CD4-positive, alpha-beta T cell (primary cell): ENCODE results near the gene LHFPL5. TPM values are rescaled to one million over a fixed set of nuclear protein-coding genes. Genes with fewer than 3 reads are reported as not detected.

Source experiments
- ATAC-seq: fragments of 200-7000 bp; cut with Tn5 transposase; one replicate; pipeline ENCODE4 v1.10.0; 2022; ENCODE audit warnings: mild to moderate bottlenecking; ENCODE audit not compliant: poor library complexity
- CTCF ChIA-PET: fragments of 350-600 bp; sonication (Branson Sonifier 250); formaldehyde crosslinking; loops from one replicate; lab custom pipeline; 2021; ENCODE audit warnings: antibody characterized with exemption, inconsistent platforms; lab: Charles Lee
- POLR2A ChIA-PET: fragments of 350-600 bp; sonication (Branson Sonifier 250); formaldehyde crosslinking; loops from one replicate; lab custom pipeline; 2021; ENCODE audit warnings: antibody characterized with exemption, inconsistent platforms; lab: Charles Lee
- DNase-seq, 14 experiments: peaks; one replicate each; pipeline ENCODE4 v3.0.0-alpha.2; 2013 to 2020; ENCODE audit warnings: mixed read lengths in 2 of 14
- H3K27ac ChIP-seq, 2 donors: one replicate each; pipeline versions ENCODE4 v1.5.1 to v1.7.0; 2013; ENCODE audit warnings: low read length in 2 of 2, low read depth in 1 of 2, mild to moderate bottlenecking in 1 of 2
- H3K27me3 ChIP-seq, 2 experiments: 1 replicate in 1 of 2; 2 replicates in 1 of 2; pipeline versions ENCODE4 v1.6.1 to v1.7.0; 2013; ENCODE audit warnings: low read length in 2 of 2, control low read depth in 1 of 2, mild to moderate bottlenecking in 1 of 2, moderate library complexity in 1 of 2; ENCODE audit not compliant: insufficient read depth in 2 of 2, control insufficient read depth in 1 of 2
- H3K36me3 ChIP-seq: one replicate; pipeline ENCODE4 v1.6.1; 2013; ENCODE audit warnings: low read length, control low read depth; ENCODE audit not compliant: insufficient read depth
- H3K4me1 ChIP-seq: one replicate; pipeline ENCODE4 v1.6.1; 2013; ENCODE audit warnings: low read length, control low read depth; ENCODE audit not compliant: insufficient read depth
- H3K4me3 ChIP-seq: one replicate; pipeline ENCODE4 v1.5.1; 2013; ENCODE audit warnings: mild to moderate bottlenecking, low read length, moderate library complexity
- H3K9me3 ChIP-seq, 2 experiments: 1 replicate in 1 of 2; 2 replicates in 1 of 2; pipeline versions ENCODE4 v1.6.1 to v1.7.0; 2013; ENCODE audit warnings: low read length in 2 of 2, mild to moderate bottlenecking in 2 of 2, control low read depth in 1 of 2, moderate library complexity in 1 of 2; ENCODE audit not compliant: control insufficient read depth in 1 of 2, insufficient read depth in 1 of 2
- H3K27ac Mint-ChIP-seq: one replicate; pipeline ENCODE4 v1.8.0; 2020; ENCODE audit warnings: mixed read lengths
- H3K27me3 Mint-ChIP-seq: one replicate; pipeline ENCODE4 v1.8.0; 2021; ENCODE audit warnings: mixed read lengths
- H3K36me3 Mint-ChIP-seq: one replicate; pipeline ENCODE4 v1.8.0; 2021; ENCODE audit warnings: low read depth, mixed read lengths
- H3K4me1 Mint-ChIP-seq: one replicate; pipeline ENCODE4 v1.8.0; 2021; ENCODE audit warnings: low read depth, mixed read lengths
- H3K4me3 Mint-ChIP-seq: one replicate; pipeline ENCODE4 v1.8.0; 2020; ENCODE audit warnings: mild to moderate bottlenecking, mixed read lengths
- H3K9me3 Mint-ChIP-seq: one replicate; pipeline ENCODE4 v1.8.0; 2020; ENCODE audit warnings: mixed read lengths
- intact Hi-C, 2 experiments: fragments of 100-400 bp; cut with DNase I in 1 of 2; cut with micrococcal nuclease in 1 of 2; formaldehyde crosslinking; loops; one replicate each; pipeline versions ENCODE4 v1.15.1 to v1.9.0; 2023 to 2025; cut with DNase I, micrococcal nuclease
- total RNA-seq, 174 experiments: library from RNA in 2 of 174; stranded (reverse) in 2 of 174; gene quantifications; one replicate each; pipeline ENCODE4 v1.2.3 and lab custom pipeline; 2021 to 2026
- TF ChIP-seq, protein P1 (sequence below): fragments of 200-600 bp; IDR thresholded peaks from one replicate; pipeline ENCODE4 v1.8.0; 2022; ENCODE audit warnings: antibody characterized with exemption, mild to moderate bottlenecking

The LHFPL5 gene
- total RNA-seq, 2 experiments from 2014 or later, result not detected

- Histone ChIP-seq H3K27me3 (peaks cover 19 to 21% of the 10 kb centered on the region in 2 experiments), H3K9me3 (no peaks in the 10 kb centered on the region), H3K4me3 (no peak overlapping the region), H3K27ac (no peak overlapping the region), H3K36me3 (no peaks in the 10 kb centered on the region), H3K4me1 (peaks cover 4% of the 10 kb centered on the region)
- CTCF ChIA-PET, result no interaction called here
- intact Hi-C loops, result no loop called here
- no peak for ATAC-seq
- TF ChIP-seq, protein P1, sequence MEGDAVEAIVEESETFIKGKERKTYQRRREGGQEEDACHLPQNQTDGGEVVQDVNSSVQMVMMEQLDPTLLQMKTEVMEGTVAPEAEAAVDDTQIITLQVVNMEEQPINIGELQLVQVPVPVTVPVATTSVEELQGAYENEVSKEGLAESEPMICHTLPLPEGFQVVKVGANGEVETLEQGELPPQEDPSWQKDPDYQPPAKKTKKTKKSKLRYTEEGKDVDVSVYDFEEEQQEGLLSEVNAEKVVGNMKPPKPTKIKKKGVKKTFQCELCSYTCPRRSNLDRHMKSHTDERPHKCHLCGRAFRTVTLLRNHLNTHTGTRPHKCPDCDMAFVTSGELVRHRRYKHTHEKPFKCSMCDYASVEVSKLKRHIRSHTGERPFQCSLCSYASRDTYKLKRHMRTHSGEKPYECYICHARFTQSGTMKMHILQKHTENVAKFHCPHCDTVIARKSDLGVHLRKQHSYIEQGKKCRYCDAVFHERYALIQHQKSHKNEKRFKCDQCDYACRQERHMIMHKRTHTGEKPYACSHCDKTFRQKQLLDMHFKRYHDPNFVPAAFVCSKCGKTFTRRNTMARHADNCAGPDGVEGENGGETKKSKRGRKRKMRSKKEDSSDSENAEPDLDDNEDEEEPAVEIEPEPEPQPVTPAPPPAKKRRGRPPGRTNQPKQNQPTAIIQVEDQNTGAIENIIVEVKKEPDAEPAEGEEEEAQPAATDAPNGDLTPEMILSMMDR, result no peak
- H3K27ac Mint-ChIP-seq, result no peak overlapping the region
- DNase-seq, result no peak
- no peaks in the 10 kb centered on the region for H3K36me3 Mint-ChIP-seq
- POLR2A ChIA-PET, result no interaction called here
- H3K27me3 Mint-ChIP-seq, result peaks cover 52% of the 10 kb centered on the region
- H3K4me1 Mint-ChIP-seq, result no peaks in the 10 kb centered on the region
- H3K9me3 Mint-ChIP-seq, result no peaks in the 10 kb centered on the region
- no peak overlapping the region for H3K4me3 Mint-ChIP-seq
Measured at GRCh38 chr6:35781290-35781689, 23.9 kb upstream of the LHFPL5 start.

GRCh38 chr6:35782424-35782823, 22.7 kb upstream of the LHFPL5 start:
- Mint-ChIP-seq H3K4me1 (no peaks in the 10 kb centered on the region), H3K27ac (no peak overlapping the region), H3K4me3 (no peak overlapping the region), H3K9me3 (no peaks in the 10 kb centered on the region), H3K27me3 (peaks cover 56% of the 10 kb centered on the region), H3K36me3 (no peaks in the 10 kb centered on the region)
- no peak overlapping the region for H3K4me3 ChIP-seq
- H3K4me1 ChIP-seq, result peaks cover 5% of the 10 kb centered on the region
- ATAC-seq, result no peak
- intact Hi-C loops, result no loop called here
- no peak for DNase-seq
- POLR2A ChIA-PET, result no interaction called here
- no peak overlapping the region for H3K27ac ChIP-seq
- TF ChIP-seq, protein P1, result no peak
- H3K36me3 ChIP-seq, result no peaks in the 10 kb centered on the region
- H3K27me3 ChIP-seq, result peaks cover 21 to 28% of the 10 kb centered on the region in 2 experiments
- CTCF ChIA-PET, result no interaction called here
- H3K9me3 ChIP-seq, result peaks cover 0 to 7% of the 10 kb centered on the region in 2 experiments

GRCh38 chr6:35784200-35784599, 21.0 kb upstream of the LHFPL5 start:
- POLR2A ChIA-PET, result interaction anchor here (0.5 kb wide), 1 partner anchor 7 kb away, joined by 3 read pairs; no protein-coding TSS in a partner anchor
- Mint-ChIP-seq H3K9me3 (no peaks in the 10 kb centered on the region), H3K4me1 (no peaks in the 10 kb centered on the region), H3K27me3 (peaks cover 58% of the 10 kb centered on the region), H3K27ac (no peak overlapping the region), H3K36me3 (no peaks in the 10 kb centered on the region), H3K4me3 (no peak overlapping the region)
- Histone ChIP-seq H3K36me3 (no peaks in the 10 kb centered on the region), H3K27me3 (peaks cover 26 to 33% of the 10 kb centered on the region in 2 experiments), H3K9me3 (peaks cover 0 to 9% of the 10 kb centered on the region in 2 experiments), H3K27ac (no peak overlapping the region), H3K4me3 (no peak overlapping the region), H3K4me1 (peaks cover 5% of the 10 kb centered on the region)
- no peak for ATAC-seq
- DNase-seq, result no peak
- CTCF ChIA-PET, result no interaction called here
- intact Hi-C loops, result no loop called here
- TF ChIP-seq, protein P1, result no peak
